Astrocyte (in vitro differentiated cells and primary cell): Measurements from ENCODE around the gene C16orf86. TPM values are rescaled to one million over a fixed set of nuclear protein-coding genes. Genes with fewer than 3 reads are reported as not detected.
A peak's percentile ranks its signal among the peaks of the same experiment; 100 is the strongest.

Experiments used
- DNase-seq: peaks from one replicate; pipeline ENCODE4 v3.0.0-alpha.2; 2010; ENCODE audit warnings: low read depth
- FAIRE-seq: peaks from 2 replicates; lab custom pipeline; 2011; peaks lifted over from hg19 to GRCh38; lab: Jason Lieb, UNC
- H2AFZ ChIP-seq: 2 replicates; pipeline ENCODE4 v1.6.0; 2012; ENCODE audit warnings: low read depth, low read length, inconsistent platforms
- H3K27ac ChIP-seq: 2 replicates; pipeline ENCODE4 v1.5.1; 2011; ENCODE audit warnings: low read depth, low read length, inconsistent platforms
- H3K27me3 ChIP-seq: 2 replicates; pipeline ENCODE4 v1.6.0; 2011; ENCODE audit warnings: low read length, inconsistent platforms; ENCODE audit not compliant: insufficient read depth
- H3K36me3 ChIP-seq: 2 replicates; pipeline ENCODE4 v1.5.1; 2011; ENCODE audit warnings: low read length, inconsistent platforms; ENCODE audit not compliant: insufficient read depth
- H3K4me1 ChIP-seq: 2 replicates; pipeline ENCODE4 v1.5.1; 2011; ENCODE audit warnings: low read length, inconsistent platforms; ENCODE audit not compliant: insufficient read depth
- H3K4me2 ChIP-seq: 2 replicates; pipeline ENCODE4 v1.6.0; 2012; ENCODE audit warnings: low read length, inconsistent platforms
- H3K4me3 ChIP-seq: 2 replicates; pipeline ENCODE4 v1.5.1; 2011; ENCODE audit warnings: low read depth, mild to moderate bottlenecking, low read length, inconsistent platforms; ENCODE audit not compliant: insufficient read depth
- H3K79me2 ChIP-seq: 2 replicates; pipeline ENCODE4 v1.6.0; 2012; ENCODE audit warnings: mild to moderate bottlenecking, low read length, inconsistent platforms; ENCODE audit not compliant: insufficient read depth
- H3K9ac ChIP-seq: 2 replicates; pipeline ENCODE4 v1.6.0; 2012; ENCODE audit warnings: mild to moderate bottlenecking, low read length, inconsistent platforms
- H3K9me3 ChIP-seq: 2 replicates; pipeline ENCODE4 v1.5.1; 2012; ENCODE audit warnings: low read depth, mild to moderate bottlenecking, low read length, inconsistent platforms; ENCODE audit not compliant: insufficient read depth
- H4K20me1 ChIP-seq: 2 replicates; pipeline ENCODE4 v1.6.0; 2012; ENCODE audit warnings: low read length, inconsistent platforms; ENCODE audit not compliant: insufficient read depth
- H3K27ac Mint-ChIP-seq: one replicate; pipeline ENCODE4 v1.8.0; 2021; ENCODE audit warnings: mild to moderate bottlenecking, mixed read lengths; ENCODE audit not compliant: unreplicated experiment
- H3K27me3 Mint-ChIP-seq: one replicate; pipeline ENCODE4 v1.8.0; 2021; ENCODE audit warnings: low read depth, mixed read lengths; ENCODE audit not compliant: unreplicated experiment
- H3K36me3 Mint-ChIP-seq: one replicate; pipeline ENCODE4 v1.8.0; 2021; ENCODE audit warnings: low read depth, mixed read lengths; ENCODE audit not compliant: unreplicated experiment
- H3K4me1 Mint-ChIP-seq: one replicate; pipeline ENCODE4 v1.8.0; 2021; ENCODE audit warnings: low read depth, mixed read lengths; ENCODE audit not compliant: unreplicated experiment
- H3K4me3 Mint-ChIP-seq: one replicate; pipeline ENCODE4 v1.8.0; 2021; ENCODE audit warnings: mild to moderate bottlenecking, moderate library complexity, mixed read lengths; ENCODE audit not compliant: unreplicated experiment
- H3K9me3 Mint-ChIP-seq: one replicate; pipeline ENCODE4 v1.8.0; 2021; ENCODE audit warnings: mild to moderate bottlenecking, mixed read lengths; ENCODE audit not compliant: unreplicated experiment
- CTCF ChIP-seq: IDR thresholded peaks from 2 replicates; pipeline ENCODE4 v1.5.1; 2011; ENCODE audit warnings: low read depth, mild to moderate bottlenecking, inconsistent platforms, low read length, moderate library complexity; ENCODE audit not compliant: insufficient read depth
- EZH2 ChIP-seq: IDR thresholded peaks from 2 replicates; pipeline ENCODE4 v1.6.1; 2012; ENCODE audit warnings: mild to moderate bottlenecking, low read length, inconsistent platforms; ENCODE audit not compliant: insufficient read depth
- total RNA-seq: library from RNA; stranded (reverse); gene quantifications from 2 replicates; pipeline ENCODE4 v1.2.1, GENCODE V29; 2021

Gene C16orf86
- total RNA-seq, 1 donor from 2014 or later: 0.32 TPM

DNA sequence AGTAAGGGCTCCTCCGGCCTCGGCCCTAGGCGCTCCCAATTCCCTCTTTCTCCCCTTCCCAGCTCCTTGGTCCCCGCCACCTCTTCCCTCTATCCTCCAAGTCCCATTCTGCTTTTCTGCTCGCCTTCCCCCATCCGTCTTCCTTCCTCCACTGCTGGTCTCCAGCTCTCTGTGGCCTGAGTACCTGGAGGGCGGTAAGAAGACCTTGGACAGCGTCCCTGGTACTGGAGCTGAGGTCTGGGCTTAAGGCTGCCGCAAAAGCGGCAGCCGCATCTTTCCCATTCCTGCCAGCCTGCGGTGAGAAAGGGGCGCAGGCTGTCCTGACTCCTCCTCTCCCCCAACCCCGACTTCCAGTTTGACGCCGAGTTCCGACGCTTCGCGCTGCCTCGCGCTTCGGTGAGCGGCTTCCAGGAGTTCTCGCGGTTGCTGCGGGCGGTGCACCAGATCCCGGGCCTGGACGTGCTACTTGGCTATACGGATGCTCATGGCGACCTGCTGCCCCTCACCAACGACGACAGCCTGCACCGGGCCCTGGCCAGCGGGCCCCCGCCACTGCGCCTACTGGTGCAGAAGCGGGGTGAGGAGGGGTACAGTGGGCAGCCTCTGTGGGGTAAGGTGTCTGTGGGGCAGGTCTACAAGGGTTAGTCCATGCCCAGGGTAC lies 5.4 kb upstream of the C16orf86 start:
- H3K79me2 ChIP-seq: peaks cover 14% of the 10 kb centered on the region
- H3K4me2 ChIP-seq: peak overlapping the region; percentile 93
- no peaks in the 10 kb centered on the region for H3K9me3 ChIP-seq
- H3K4me1 ChIP-seq: peaks cover 14% of the 10 kb centered on the region
- peak overlapping the region; percentile 54 for H2AFZ ChIP-seq
- TF ChIP-seq CTCF: no peak
- no peak for TF ChIP-seq EZH2
- H3K36me3 ChIP-seq: peaks cover 2% of the 10 kb centered on the region
- FAIRE-seq: no peak
- peak; percentile 43 for DNase-seq
- Mint-ChIP-seq H3K4me1 (peaks cover 4% of the 10 kb centered on the region), H3K36me3 (peaks cover 4% of the 10 kb centered on the region), H3K27me3 (peaks cover 6% of the 10 kb centered on the region), H3K9me3 (no peaks in the 10 kb centered on the region), H3K27ac (no peak overlapping the region), H3K4me3 (peak overlapping the region; percentile 82)
- peak overlapping the region; percentile 48 for H3K4me3 ChIP-seq
- no peaks in the 10 kb centered on the region for H3K27me3 ChIP-seq
- no peak overlapping the region for H3K27ac ChIP-seq
- peaks cover 22% of the 10 kb centered on the region for H4K20me1 ChIP-seq
- no peak overlapping the region for H3K9ac ChIP-seq

DNA sequence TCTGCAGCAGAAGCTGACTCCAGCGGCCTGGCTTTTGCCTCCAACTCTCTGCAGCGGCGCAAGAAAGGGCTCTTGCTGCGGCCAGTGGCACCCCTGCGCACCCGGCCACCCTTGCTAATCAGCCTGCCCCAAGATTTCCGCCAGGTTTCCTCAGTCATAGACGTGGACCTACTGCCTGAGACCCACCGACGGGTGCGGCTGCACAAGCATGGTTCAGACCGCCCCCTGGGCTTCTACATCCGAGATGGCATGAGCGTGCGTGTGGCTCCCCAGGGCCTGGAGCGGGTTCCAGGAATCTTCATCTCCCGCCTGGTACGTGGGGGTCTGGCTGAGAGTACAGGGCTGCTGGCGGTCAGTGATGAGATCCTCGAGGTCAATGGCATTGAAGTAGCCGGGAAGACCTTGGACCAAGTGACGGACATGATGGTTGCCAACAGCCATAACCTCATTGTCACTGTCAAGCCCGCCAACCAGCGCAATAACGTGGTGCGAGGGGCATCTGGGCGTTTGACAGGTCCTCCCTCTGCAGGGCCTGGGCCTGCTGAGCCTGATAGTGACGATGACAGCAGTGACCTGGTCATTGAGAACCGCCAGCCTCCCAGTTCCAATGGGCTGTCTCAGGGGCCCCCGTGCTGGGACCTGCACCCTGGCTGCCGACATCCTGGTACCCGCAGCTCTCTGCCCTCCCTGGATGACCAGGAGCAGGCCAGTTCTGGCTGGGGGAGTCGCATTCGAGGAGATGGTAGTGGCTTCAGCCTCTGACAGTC lies 4.5 kb upstream of the C16orf86 start:
- TF ChIP-seq EZH2: no peak
- TF ChIP-seq CTCF: no peak
- Histone ChIP-seq H3K27me3 (no peaks in the 10 kb centered on the region), H3K79me2 (peaks cover 14% of the 10 kb centered on the region), H4K20me1 (peaks cover 22% of the 10 kb centered on the region), H3K9me3 (no peaks in the 10 kb centered on the region), H2AFZ (no peak overlapping the region), H3K4me1 (peaks cover 19% of the 10 kb centered on the region), H3K27ac (no peak overlapping the region), H3K4me2 (no peak overlapping the region), H3K4me3 (no peak overlapping the region), H3K36me3 (peaks cover 2% of the 10 kb centered on the region), H3K9ac (no peak overlapping the region)
- Mint-ChIP-seq H3K4me1 (peaks cover 4% of the 10 kb centered on the region), H3K4me3 (no peak overlapping the region), H3K27ac (no peak overlapping the region), H3K27me3 (peaks cover 6% of the 10 kb centered on the region), H3K9me3 (no peaks in the 10 kb centered on the region), H3K36me3 (peaks cover 4% of the 10 kb centered on the region)
- FAIRE-seq: no peak
- DNase-seq: no peak
